Middle frontal gyrus (tissue), 1 donor: ENCODE data around the gene HCAR3.

ENCODE experiments used
- DNase-seq: peaks from one replicate; pipeline ENCODE4 v3.0.0-alpha.2; 2015; ENCODE audit warnings: low spot score; ENCODE audit errors: extremely low spot score

Gene HCAR3

DNA sequence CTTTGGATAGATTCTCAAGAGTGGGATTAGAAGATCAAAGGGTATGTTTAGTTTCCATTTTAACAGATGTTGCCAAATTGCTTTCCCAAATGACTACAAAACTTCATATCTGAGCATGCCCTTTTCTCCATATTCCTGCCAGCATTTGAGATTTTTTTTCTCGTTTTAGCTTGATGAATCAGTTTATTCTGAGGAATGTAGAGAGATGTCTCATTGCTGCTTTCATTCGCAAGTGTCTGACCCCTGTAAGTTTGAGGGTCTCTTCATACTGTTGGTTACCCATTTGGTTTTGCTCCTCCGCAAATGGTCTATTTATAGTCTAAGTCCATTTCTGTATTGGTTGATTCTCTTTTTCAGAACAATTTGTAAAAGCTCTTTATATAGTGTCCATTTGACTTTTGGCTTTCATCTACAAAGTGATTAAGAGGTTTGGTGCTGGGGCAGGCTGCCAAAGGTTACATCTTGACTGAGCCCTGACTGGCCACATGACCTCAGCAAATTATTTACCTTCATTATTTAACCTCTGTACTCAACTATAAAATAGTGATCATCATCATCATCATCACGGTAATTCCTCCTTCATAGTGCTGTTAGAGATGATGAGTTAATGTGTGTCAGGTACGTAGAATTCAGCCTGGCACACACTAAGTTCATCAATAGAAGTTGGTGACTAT, 47.1 kb downstream of the HCAR3 start:
- no peak for DNase-seq

DNA sequence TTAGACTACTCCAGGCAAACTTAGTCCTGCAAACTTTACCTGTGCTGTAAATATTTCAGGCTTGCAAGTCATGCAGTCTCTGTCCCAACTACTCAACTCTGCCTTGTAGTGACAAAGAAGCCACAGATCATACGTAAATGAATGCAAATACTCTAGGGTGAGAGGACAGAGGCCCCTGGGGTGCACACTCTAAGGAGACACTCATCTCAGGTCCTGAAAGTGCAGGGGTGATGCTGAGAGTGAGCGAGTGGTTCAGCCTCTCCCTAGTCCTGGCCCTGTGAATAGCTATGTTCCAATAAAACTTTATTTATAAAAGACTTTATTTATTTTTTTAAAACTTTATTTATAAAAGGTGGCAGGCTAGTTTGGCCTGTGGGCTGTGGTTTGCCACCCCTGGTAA, 48.3 kb downstream of the HCAR3 start:
- DNase-seq, result no peak

DNA sequence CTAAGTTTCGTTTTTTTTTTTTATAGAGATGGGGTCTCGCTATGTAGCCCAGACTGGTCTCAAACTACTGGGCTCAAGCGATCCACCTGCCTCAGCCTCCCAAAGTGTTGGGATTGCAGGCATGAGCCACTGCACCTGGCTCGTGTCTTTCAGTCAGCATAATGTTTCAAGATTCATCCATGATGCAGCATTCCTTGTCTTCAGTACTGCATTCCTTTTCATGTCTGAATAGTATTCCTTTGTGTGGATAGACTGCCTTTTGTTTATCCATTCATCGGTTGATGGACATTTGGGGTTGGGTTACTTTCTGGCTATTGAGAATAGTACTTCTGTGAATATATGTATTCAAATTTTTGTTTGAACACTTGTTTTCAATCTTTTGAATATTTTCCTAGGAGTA, 50.9 kb downstream of the HCAR3 start:
- DNase-seq, result no peak

DNA sequence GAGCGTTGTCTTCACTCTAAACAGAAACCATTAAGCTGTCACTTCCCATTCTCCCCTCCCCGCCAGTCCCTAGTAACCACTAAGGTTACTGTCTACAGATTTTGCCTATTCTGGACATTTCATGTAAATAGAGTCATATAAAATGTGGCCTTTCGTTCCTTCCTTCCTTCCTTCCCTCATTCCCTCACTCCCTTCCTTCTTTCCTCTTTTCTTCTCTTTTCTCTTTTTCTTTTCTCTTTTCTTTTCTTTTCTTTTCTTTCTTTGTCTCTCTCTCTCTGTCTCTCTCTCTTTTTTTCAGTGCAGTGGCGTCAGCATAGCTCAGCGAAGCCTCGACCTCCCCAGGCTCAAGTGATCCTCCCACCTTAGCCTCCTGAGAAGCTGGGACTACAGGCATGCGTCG, 51.3 kb downstream of the HCAR3 start:
- DNase-seq, result no peak
